Measurements from ENCODE around the gene AGBL3.

- no peak for TF ChIP-seq POLR2A (IDR thresholded peaks at IDR 0.05; ENCODE audit: low read length)
- TF ChIP-seq GATA1 (IDR thresholded peaks at IDR 0.05; ENCODE audit: low read depth, low read length) = no peak
These were observed 181.7 kb downstream of the AGBL3 start for GRCh38 chr7:135168001-135168400.
